ENCODE measurements around the gene MXD3. TPM values are rescaled to one million over a fixed set of nuclear protein-coding genes. Genes with fewer than 3 reads are reported as not detected.
"Not testable (repeated sequence)": the region's sequence is repeated elsewhere in the genome, so short reads cannot be mapped to it uniquely, and the experiment has no call there.

Gene MXD3, protein sequence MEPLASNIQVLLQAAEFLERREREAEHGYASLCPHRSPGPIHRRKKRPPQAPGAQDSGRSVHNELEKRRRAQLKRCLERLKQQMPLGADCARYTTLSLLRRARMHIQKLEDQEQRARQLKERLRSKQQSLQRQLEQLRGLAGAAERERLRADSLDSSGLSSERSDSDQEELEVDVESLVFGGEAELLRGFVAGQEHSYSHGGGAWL
- total RNA-seq (2013): 24.6 TPM
- polyA plus RNA-seq (10 to 100 TPM; 21.5 to 61.9 (median 25.5) TPM), polyA minus RNA-seq (19.5 and 26.9 TPM in 2 replicates), total RNA-seq (1.2 to 11.3 (median 6.2) reads per million in 11 experiments)

GRCh38 chr5:177311723-177312648, at the start of gene MXD3:
TSS of gene MXD3 (minus strand) at chr5:177311898. CDS start at chr5:177311830, 68 bp downstream.
- Mint-ChIP-seq H3K27ac (peak within 1 kb of the TSS; percentile 73 to 95 (median 85)), H3K36me3 (peaks cover 4 to 22% of the 10 kb centered on the region in 2 donors), H3K27me3 (ENCODE audit: low read depth in 3 of 3) (peaks cover 0 to 3% (median 0%) of the 10 kb centered on the region in 3 donors), H3K4me3 (peak within 1 kb of the TSS; percentile 89 to 98), H3K9me3 (no peaks in the 10 kb centered on the region), H3K4me1 (peaks cover 61% of the 10 kb centered on the region)
- peak within 1 kb of the TSS; percentile 40 to 97 (median 68) for H3K4me3 ChIP-seq (replicated peaks in 1 of 3; ENCODE audit: low read depth in 2 of 3, low read length in 3 of 3)
- peak within 1 kb of the TSS; percentile 53 for H3K9ac ChIP-seq (ENCODE audit: insufficient read depth, low read length, poor library complexity, severe bottlenecking)
- peak within 1 kb of the TSS; percentile 44 to 68 for H3K27ac ChIP-seq (ENCODE audit: low read depth in 1 of 2, low read length in 2 of 2)
- under 1% methylated on average over 77 of the region's 78 CpGs for WGBS (ENCODE audit: insufficient coverage)
- DNase-seq: peak; percentile 90 to 95 (median 90)
- H3K79me2 ChIP-seq (ENCODE audit: insufficient read depth, low read length): peaks cover 77% of the 10 kb centered on the region
- TF ChIP-seq CTCF (IDR thresholded peaks at IDR 0.05): no peak
- H4K20me1 ChIP-seq (ENCODE audit: insufficient read depth, low read length): peaks cover 35% of the 10 kb centered on the region
- H3K4me2 ChIP-seq (replicated peaks; ENCODE audit: extremely low read depth, low read length, poor library complexity, severe bottlenecking): peak within 1 kb of the TSS; percentile 100
- no peaks in the 10 kb centered on the region for H3K27me3 ChIP-seq (ENCODE audit: control insufficient read depth in 2 of 2, insufficient read depth in 2 of 2, low read length in 2 of 2)
- no peaks in the 10 kb centered on the region for H3K36me3 ChIP-seq (replicated peaks in 1 of 2; ENCODE audit: control insufficient read depth in 1 of 2, insufficient read depth in 2 of 2, low read length in 2 of 2)
- intact Hi-C loops (cut with micrococcal nuclease): loop anchor here (5.0 to 10.0 kb wide), 4 partner anchors 35 to 283 kb away; partner anchors contain the start of genes DOK3 (in 1 of the 2), PDLIM7 (in 1 of the 2) and TMED9 (in 1 of the 2)
- H3K9me3 ChIP-seq (replicated peaks in 1 of 2; ENCODE audit: control insufficient read depth in 1 of 2, insufficient read depth in 1 of 2, low read length in 2 of 2): no peaks in the 10 kb centered on the region
- H2AFZ ChIP-seq (ENCODE audit: insufficient read depth, low read depth, low read length, poor library complexity, severe bottlenecking): peak within 1 kb of the TSS; percentile 54
- H3K4me1 ChIP-seq (ENCODE audit: control insufficient read depth in 1 of 2, insufficient read depth in 2 of 2, low read length in 2 of 2): peaks cover 63 to 72% of the 10 kb centered on the region in 2 donors

GRCh38 chr5:177360740-177361139, 49.0 kb upstream of the MXD3 start:
- peak overlapping the region in 1 of 2 donors; percentile 11 for H3K4me3 Mint-ChIP-seq
- H3K36me3 Mint-ChIP-seq: peaks cover 16 to 38% of the 10 kb centered on the region in 2 donors

More at GRCh38 chr5:177360740-177361139, 49.0 kb upstream of the MXD3 start:
- H3K27ac ChIP-seq (ENCODE audit: low read depth in 1 of 2, low read length in 2 of 2): peak overlapping the region; percentile 67 to 86
- DNase-seq; H3K9me3 Mint-ChIP-seq; H3K27me3 Mint-ChIP-seq (ENCODE audit: low read depth in 3 of 3); H2AFZ ChIP-seq (ENCODE audit: insufficient read depth, low read depth, low read length, poor library complexity, severe bottlenecking); intact Hi-C loops (cut with micrococcal nuclease); H3K27me3 ChIP-seq (ENCODE audit: control insufficient read depth in 2 of 2, insufficient read depth in 2 of 2, low read length in 2 of 2); H3K9me3 ChIP-seq (replicated peaks in 1 of 2; ENCODE audit: control insufficient read depth in 1 of 2, insufficient read depth in 1 of 2, low read length in 2 of 2): not testable (repeated sequence)
- peaks cover 79% of the 10 kb centered on the region for H3K79me2 ChIP-seq (ENCODE audit: insufficient read depth, low read length)
- H3K4me1 Mint-ChIP-seq: peaks cover 84% of the 10 kb centered on the region
- peaks cover 82 to 90% of the 10 kb centered on the region in 2 donors for H3K4me1 ChIP-seq (ENCODE audit: control insufficient read depth in 1 of 2, insufficient read depth in 2 of 2, low read length in 2 of 2)
- H3K27ac Mint-ChIP-seq: peak overlapping the region; percentile 54 to 94 (median 86)
- peak overlapping the region; percentile 44 for H3K9ac ChIP-seq (ENCODE audit: insufficient read depth, low read length, poor library complexity, severe bottlenecking)
- peak overlapping the region; percentile 81 for H3K4me2 ChIP-seq (replicated peaks; ENCODE audit: extremely low read depth, low read length, poor library complexity, severe bottlenecking)
- peak overlapping the region in 1 of 3 experiments; percentile 76 for H3K4me3 ChIP-seq (replicated peaks in 1 of 3; ENCODE audit: low read depth in 2 of 3, low read length in 3 of 3)
- WGBS (ENCODE audit: insufficient coverage): 100% methylated on average over 6 of the region's 7 CpGs
- H3K36me3 ChIP-seq (replicated peaks in 1 of 2; ENCODE audit: control insufficient read depth in 1 of 2, insufficient read depth in 2 of 2, low read length in 2 of 2): peaks cover 11 to 21% of the 10 kb centered on the region in 2 donors
- H4K20me1 ChIP-seq (ENCODE audit: insufficient read depth, low read length): peaks cover 75% of the 10 kb centered on the region

Measured in CD14-positive monocyte (primary cell).